A549 (cell line): ENCODE results near the gene TSPAN5.

Source experiments
- CHD2 ChIP-seq: fragments of 150-350 bp; IDR thresholded peaks from 2 replicates; pipeline ENCODE4 v1.6.1; 2014; ENCODE audit warnings: low read length; ENCODE audit not compliant: partially characterized antibody
- CTCF ChIP-seq: fragments of >200 bp; sonication (Bioruptor Twin); formaldehyde crosslinking; IDR thresholded peaks from 3 replicates; pipeline ENCODE4 v1.5.1; 2016
- HDAC2 ChIP-seq: fragments of 200-600 bp; sonication (generic); IDR thresholded peaks from 2 replicates; pipeline ENCODE4 v1.6.1; 2016
- MAX ChIP-seq: IDR thresholded peaks from 2 replicates; pipeline ENCODE4 v1.6.1; 2012
- POLR2A ChIP-seq: IDR thresholded peaks from 2 replicates; pipeline ENCODE4 v1.6.1; 2012; ENCODE audit warnings: mild to moderate bottlenecking, low read length
- RAD21 ChIP-seq, 2 experiments: fragments of >200 bp in 1 of 2; sonication (Bioruptor Twin) in 1 of 2; formaldehyde crosslinking in 1 of 2; IDR thresholded peaks in 1 of 2; conservative IDR thresholded peaks in 1 of 2; 2 replicates in 1 of 2; 3 replicates in 1 of 2; pipeline ENCODE4 v1.6.1; 2012 to 2018; ENCODE audit warnings: inconsistent platforms in 1 of 2
- SREBF2 ChIP-seq: fragments of 450-650 bp; IDR thresholded peaks from 2 replicates; pipeline ENCODE4 v1.6.1; 2014; ENCODE audit warnings: mild to moderate bottlenecking, moderate library complexity
- USF2 ChIP-seq: fragments of 450-650 bp; IDR thresholded peaks from 2 replicates; pipeline ENCODE4 v1.6.1; 2014; ENCODE audit warnings: antibody characterized with exemption
- ZFP36 ChIP-seq: fragments of 450-650 bp; IDR thresholded peaks from 2 replicates; pipeline ENCODE4 v1.6.1; 2014; ENCODE audit warnings: borderline replicate concordance; ENCODE audit not compliant: partially characterized antibody

- TF ChIP-seq MAX (no peak), SREBF2 (no peak), HDAC2 (no peak), CTCF (no peak), CHD2 (no peak), RAD21 (conservative IDR thresholded peaks at IDR 0.05 in 1 of 2, IDR thresholded peaks at IDR 0.05 in 1 of 2) (no peak), USF2 (no peak), POLR2A (no peak), ZFP36 (no peak)
Measured at GRCh38 chr4:98599617-98600205, 58.7 kb downstream of the TSPAN5 start.
